ENCODE data around the gene PLPPR3.

DNA sequence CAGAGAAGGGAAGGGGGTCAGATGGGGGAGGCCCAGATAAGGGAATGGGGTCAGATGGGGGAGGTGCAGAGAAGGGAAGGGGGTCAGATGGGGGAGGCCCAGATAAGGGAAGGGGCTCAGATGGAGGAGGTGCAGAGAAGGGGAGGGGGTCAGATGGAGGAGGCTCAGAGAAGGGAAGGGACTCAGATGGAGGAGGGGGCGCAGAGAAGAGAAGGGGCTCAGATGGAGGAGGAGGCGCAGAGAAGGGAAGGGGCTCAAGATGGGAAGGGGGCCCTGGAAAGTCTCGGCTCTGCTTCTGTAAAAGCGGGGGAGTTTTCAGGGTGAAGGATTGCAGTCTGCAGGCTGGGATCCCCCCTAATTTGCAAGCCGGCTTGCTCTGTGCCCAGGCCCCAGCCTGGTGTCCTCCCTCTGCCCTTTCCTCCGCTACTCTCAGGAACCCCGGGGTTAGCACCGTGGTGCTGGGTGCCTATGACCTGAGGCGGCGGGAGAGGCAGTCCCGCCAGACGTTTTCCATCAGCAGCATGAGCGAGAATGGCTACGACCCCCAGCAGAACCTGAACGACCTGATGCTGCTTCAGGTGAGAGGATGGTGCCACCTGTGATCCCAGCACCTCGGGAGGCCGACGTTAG, 7.5 kb upstream of the PLPPR3 start:
- TF ChIP-seq, protein P1, sequence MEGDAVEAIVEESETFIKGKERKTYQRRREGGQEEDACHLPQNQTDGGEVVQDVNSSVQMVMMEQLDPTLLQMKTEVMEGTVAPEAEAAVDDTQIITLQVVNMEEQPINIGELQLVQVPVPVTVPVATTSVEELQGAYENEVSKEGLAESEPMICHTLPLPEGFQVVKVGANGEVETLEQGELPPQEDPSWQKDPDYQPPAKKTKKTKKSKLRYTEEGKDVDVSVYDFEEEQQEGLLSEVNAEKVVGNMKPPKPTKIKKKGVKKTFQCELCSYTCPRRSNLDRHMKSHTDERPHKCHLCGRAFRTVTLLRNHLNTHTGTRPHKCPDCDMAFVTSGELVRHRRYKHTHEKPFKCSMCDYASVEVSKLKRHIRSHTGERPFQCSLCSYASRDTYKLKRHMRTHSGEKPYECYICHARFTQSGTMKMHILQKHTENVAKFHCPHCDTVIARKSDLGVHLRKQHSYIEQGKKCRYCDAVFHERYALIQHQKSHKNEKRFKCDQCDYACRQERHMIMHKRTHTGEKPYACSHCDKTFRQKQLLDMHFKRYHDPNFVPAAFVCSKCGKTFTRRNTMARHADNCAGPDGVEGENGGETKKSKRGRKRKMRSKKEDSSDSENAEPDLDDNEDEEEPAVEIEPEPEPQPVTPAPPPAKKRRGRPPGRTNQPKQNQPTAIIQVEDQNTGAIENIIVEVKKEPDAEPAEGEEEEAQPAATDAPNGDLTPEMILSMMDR (IDR thresholded peaks at IDR 0.05), result no peak
- no peak for TF ChIP-seq POLR2A (IDR thresholded peaks at IDR 0.05)
